WTC11 (cell line): Measurements from ENCODE around the gene XPNPEP1. TPM values are rescaled to one million over a fixed set of nuclear protein-coding genes. Genes with fewer than 3 reads are reported as not detected.
A peak's percentile ranks its signal among the peaks of the same experiment; 100 is the strongest.

ENCODE experiments used
- ATAC-seq: fragments of 200-7000 bp; cut with Tn5 transposase; 2 replicates; pipeline ENCODE4 v1.10.0; 2021; ENCODE audit warnings: mild to moderate bottlenecking, moderate library complexity
- CTCF ChIA-PET: fragments of 300-600 bp; sonication (Branson Sonifier 250); formaldehyde crosslinking; loops from one replicate; lab custom pipeline; 2021; ENCODE audit warnings: antibody characterized with exemption; lab: Charles Lee
- POLR2A ChIA-PET: fragments of 350-600 bp; sonication (Branson Sonifier 250); formaldehyde crosslinking; loops from one replicate; lab custom pipeline; 2021; ENCODE audit warnings: antibody characterized with exemption; lab: Charles Lee
- DNase-seq: peaks from one replicate; pipeline ENCODE4 v3.0.0; 2021; ENCODE audit warnings: low spot score
- H3K27ac Mint-ChIP-seq: 2 replicates; pipeline ENCODE4 v1.8.0; 2021; ENCODE audit warnings: mixed read lengths
- H3K27me3 Mint-ChIP-seq: 2 replicates; pipeline ENCODE4 v1.8.0; 2021; ENCODE audit warnings: low read depth, mild to moderate bottlenecking, moderate library complexity, mixed read lengths
- H3K36me3 Mint-ChIP-seq: 2 replicates; pipeline ENCODE4 v1.8.0; 2021; ENCODE audit warnings: mixed read lengths
- H3K4me1 Mint-ChIP-seq: 2 replicates; pipeline ENCODE4 v1.8.0; 2022; ENCODE audit warnings: mixed read lengths
- H3K4me3 Mint-ChIP-seq: 2 replicates; pipeline ENCODE4 v1.8.0; 2021; ENCODE audit warnings: mild to moderate bottlenecking, moderate library complexity, mixed read lengths
- H3K9me3 Mint-ChIP-seq: 2 replicates; pipeline ENCODE4 v1.8.0; 2021; ENCODE audit warnings: mixed read lengths
- ESRRA ChIP-seq: sonication (generic); formaldehyde crosslinking; IDR thresholded peaks from 2 replicates; pipeline ENCODE4 v1.8.1; 2022; ENCODE audit warnings: mild to moderate bottlenecking, missing genetic modification reagents, borderline replicate concordance
- FOXJ3 ChIP-seq: sonication (generic); formaldehyde crosslinking; IDR thresholded peaks from 2 replicates; pipeline ENCODE4 v1.9.0; 2021; ENCODE audit warnings: missing genetic modification reagents, mild to moderate bottlenecking, borderline replicate concordance
- FOXK1 ChIP-seq: sonication (generic); formaldehyde crosslinking; IDR thresholded peaks from 2 replicates; pipeline ENCODE4 v1.8.0; 2022; ENCODE audit warnings: mild to moderate bottlenecking, moderate library complexity, missing genetic modification reagents
- FOXP1 ChIP-seq: sonication (generic); formaldehyde crosslinking; IDR thresholded peaks from 2 replicates; pipeline ENCODE4 v1.8.0; 2022; ENCODE audit warnings: missing genetic modification reagents, mild to moderate bottlenecking, moderate library complexity, borderline replicate concordance
- JAZF1 ChIP-seq: fragments of 250-450 bp; sonication (Bioruptor Pico); IDR thresholded peaks from 2 replicates; pipeline ENCODE4 v1.9.0; 2021; ENCODE audit warnings: moderate library complexity, mild to moderate bottlenecking, inconsistent platforms
- KAT7 ChIP-seq: sonication (generic); formaldehyde crosslinking; IDR thresholded peaks from 2 replicates; pipeline ENCODE4 v1.8.1; 2023; ENCODE audit warnings: missing genetic modification reagents, mild to moderate bottlenecking, borderline replicate concordance
- RORB ChIP-seq: fragments of 250-450 bp; sonication (Bioruptor Pico); IDR thresholded peaks from 2 replicates; pipeline ENCODE4 v1.9.0; 2021; ENCODE audit warnings: mild to moderate bottlenecking
- TEAD1 ChIP-seq: sonication (generic); formaldehyde crosslinking; IDR thresholded peaks from 2 replicates; pipeline ENCODE4 v1.8.0; 2022; ENCODE audit warnings: mild to moderate bottlenecking, missing genetic modification reagents
- ZBTB21 ChIP-seq: sonication (generic); formaldehyde crosslinking; IDR thresholded peaks from 2 replicates; pipeline ENCODE4 v1.8.1; 2023; ENCODE audit warnings: mild to moderate bottlenecking, missing genetic modification reagents, borderline replicate concordance
- ZNF121 ChIP-seq: sonication (generic); formaldehyde crosslinking; IDR thresholded peaks from 2 replicates; pipeline ENCODE4 v1.8.0; 2023; ENCODE audit warnings: missing genetic modification reagents
- ZNF263 ChIP-seq: sonication (generic); formaldehyde crosslinking; IDR thresholded peaks from 2 replicates; pipeline ENCODE4 v1.8.1; 2022; ENCODE audit warnings: low read depth, mild to moderate bottlenecking, moderate library complexity, missing genetic modification reagents
- ZNF396 ChIP-seq: fragments of 250-450 bp; sonication (Bioruptor Pico); IDR thresholded peaks from 2 replicates; pipeline ENCODE4 v1.8.0; 2021; ENCODE audit warnings: mild to moderate bottlenecking, moderate library complexity, borderline replicate concordance
- total RNA-seq: library from RNA; stranded (reverse); gene quantifications from 3 replicates; pipeline ENCODE4 v1.2.3, GENCODE V29; 2021
- TF ChIP-seq, protein P1 (sequence below): sonication (generic); formaldehyde crosslinking; IDR thresholded peaks from 2 replicates; pipeline ENCODE4 v1.8.1; 2023; ENCODE audit warnings: mild to moderate bottlenecking, missing genetic modification reagents
- TF ChIP-seq, protein P2 (sequence below): sonication (generic); formaldehyde crosslinking; IDR thresholded peaks from 2 replicates; pipeline ENCODE4 v1.8.0; 2022; ENCODE audit warnings: missing genetic modification reagents
- TF ChIP-seq, protein P3 (sequence below): sonication (generic); formaldehyde crosslinking; IDR thresholded peaks from 2 replicates; pipeline ENCODE4 v1.8.1; 2022; ENCODE audit warnings: low read depth, missing genetic modification reagents, borderline replicate concordance
- TF ChIP-seq, protein P4 (sequence below): sonication (generic); formaldehyde crosslinking; IDR thresholded peaks from 2 replicates; pipeline ENCODE4 v1.8.1; 2022; ENCODE audit warnings: missing genetic modification reagents, borderline replicate concordance

The XPNPEP1 gene
- total RNA-seq, 1 experiment from 2014 or later, result 59.3 TPM

DNA sequence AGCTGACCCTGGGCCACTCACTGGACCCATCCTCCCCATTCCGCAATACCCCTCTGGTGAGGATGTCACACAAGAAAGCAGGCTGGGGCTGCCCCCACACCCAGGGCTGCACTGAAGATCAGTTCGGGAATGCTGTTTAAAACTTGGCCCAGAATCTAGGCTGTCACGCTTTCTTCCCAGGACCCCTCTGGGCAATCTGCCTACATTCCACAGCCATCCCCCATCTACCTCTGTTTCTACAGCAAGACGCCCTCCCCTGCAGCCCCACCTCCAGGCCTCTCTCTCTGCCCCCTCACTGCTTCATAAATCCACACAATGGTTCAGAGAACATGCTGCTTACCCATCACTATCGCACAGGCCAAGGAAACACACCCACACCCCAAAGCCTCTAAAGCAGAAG, 36.1 kb downstream of the XPNPEP1 start (continued):
- no peak for TF ChIP-seq ZBTB21

DNA sequence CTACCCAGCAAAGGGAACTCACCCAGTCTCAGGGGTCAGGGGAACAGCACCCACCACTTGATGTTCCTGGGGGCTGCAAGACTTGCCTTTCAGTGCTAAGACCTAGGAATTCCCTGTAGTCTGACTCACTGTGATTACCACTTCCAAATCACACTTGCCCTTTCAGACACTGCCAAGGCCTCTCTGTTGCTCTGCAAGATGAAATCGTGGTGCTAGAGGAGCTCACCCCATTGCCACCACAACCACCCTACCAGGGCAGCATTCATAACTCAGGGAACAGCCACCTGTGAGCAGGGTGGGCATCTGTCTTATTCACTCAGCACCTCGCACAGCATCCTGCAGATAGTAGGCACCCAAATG, 36.5 kb downstream of the XPNPEP1 start:
- ChIA-PET POLR2A (interaction anchor here (0.6 kb wide), 1 partner anchor 404 kb away, joined by 3 read pairs; no protein-coding TSS in a partner anchor), CTCF (no interaction called here)
- H3K36me3 Mint-ChIP-seq, result peaks cover 54% of the 10 kb centered on the region
- ATAC-seq (no peak), DNase-seq (no peak)
- no peaks in the 10 kb centered on the region; the same call in 1 of the 2 replicates for H3K27me3 Mint-ChIP-seq
- peak overlapping the region; percentile 53; the same call in 1 of the 2 replicates for H3K27ac Mint-ChIP-seq
- H3K4me3 Mint-ChIP-seq, result no peak overlapping the region
- H3K4me1 Mint-ChIP-seq, result peaks cover 16% of the 10 kb centered on the region
- TF ChIP-seq, protein P1, sequence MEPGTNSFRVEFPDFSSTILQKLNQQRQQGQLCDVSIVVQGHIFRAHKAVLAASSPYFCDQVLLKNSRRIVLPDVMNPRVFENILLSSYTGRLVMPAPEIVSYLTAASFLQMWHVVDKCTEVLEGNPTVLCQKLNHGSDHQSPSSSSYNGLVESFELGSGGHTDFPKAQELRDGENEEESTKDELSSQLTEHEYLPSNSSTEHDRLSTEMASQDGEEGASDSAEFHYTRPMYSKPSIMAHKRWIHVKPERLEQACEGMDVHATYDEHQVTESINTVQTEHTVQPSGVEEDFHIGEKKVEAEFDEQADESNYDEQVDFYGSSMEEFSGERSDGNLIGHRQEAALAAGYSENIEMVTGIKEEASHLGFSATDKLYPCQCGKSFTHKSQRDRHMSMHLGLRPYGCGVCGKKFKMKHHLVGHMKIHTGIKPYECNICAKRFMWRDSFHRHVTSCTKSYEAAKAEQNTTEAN (CRISPR knock-in tag), result no peak
- TF ChIP-seq FOXJ3 (CRISPR knock-in tag), result no peak
- TF ChIP-seq RORB (CRISPR knock-in tag), result no peak
- no peaks in the 10 kb centered on the region for H3K9me3 Mint-ChIP-seq

DNA sequence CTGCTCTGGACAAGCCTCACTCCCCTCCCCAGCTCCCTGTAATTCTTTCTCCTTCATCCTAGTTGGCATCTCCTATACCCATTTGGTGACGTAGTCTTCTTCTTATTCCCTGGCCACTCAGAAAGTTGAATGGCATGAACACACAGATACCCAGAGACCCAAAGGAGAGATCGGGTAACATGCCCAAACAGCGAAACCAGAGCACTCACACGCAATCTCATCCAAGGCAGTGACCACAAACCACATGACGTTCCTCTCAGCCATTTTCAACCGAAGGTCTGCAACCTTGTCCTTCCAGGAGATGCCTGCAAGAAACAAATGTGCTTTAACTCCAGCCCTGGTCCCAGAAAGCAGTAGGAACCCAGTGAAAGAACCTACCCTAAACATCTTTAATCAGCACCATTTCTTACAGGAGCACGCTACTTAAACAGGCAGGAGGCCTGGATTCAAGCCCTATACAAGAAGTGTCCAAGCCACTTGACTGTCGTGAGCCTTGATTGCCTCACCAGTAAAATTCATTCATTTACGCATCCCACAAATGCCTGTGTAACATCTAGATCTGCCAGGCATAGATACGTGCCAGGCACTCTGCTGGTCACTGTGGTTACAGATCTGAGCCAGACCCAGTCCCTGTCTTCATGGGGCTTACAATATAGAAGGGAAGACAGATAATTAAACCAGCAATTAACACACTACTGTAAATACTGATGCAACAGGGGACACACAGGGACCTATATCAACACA, 37.1 kb downstream of the XPNPEP1 start:
- ATAC-seq (no peak), DNase-seq (no peak)
- POLR2A ChIA-PET, result interaction anchor here (0.6 kb wide), 1 partner anchor 403 kb away, joined by 3 read pairs; no protein-coding TSS in a partner anchor
- Mint-ChIP-seq H3K9me3 (no peaks in the 10 kb centered on the region), H3K4me1 (peaks cover 16% of the 10 kb centered on the region), H3K27me3 (no peaks in the 10 kb centered on the region; the same call in 1 of the 2 replicates), H3K36me3 (peaks cover 48% of the 10 kb centered on the region), H3K4me3 (no peak overlapping the region), H3K27ac (no peak overlapping the region; the same call in 1 of the 2 replicates)
- CTCF ChIA-PET, result no interaction called here
- TF ChIP-seq TEAD1 (CRISPR knock-in tag), result no peak
- TF ChIP-seq, protein P2, sequence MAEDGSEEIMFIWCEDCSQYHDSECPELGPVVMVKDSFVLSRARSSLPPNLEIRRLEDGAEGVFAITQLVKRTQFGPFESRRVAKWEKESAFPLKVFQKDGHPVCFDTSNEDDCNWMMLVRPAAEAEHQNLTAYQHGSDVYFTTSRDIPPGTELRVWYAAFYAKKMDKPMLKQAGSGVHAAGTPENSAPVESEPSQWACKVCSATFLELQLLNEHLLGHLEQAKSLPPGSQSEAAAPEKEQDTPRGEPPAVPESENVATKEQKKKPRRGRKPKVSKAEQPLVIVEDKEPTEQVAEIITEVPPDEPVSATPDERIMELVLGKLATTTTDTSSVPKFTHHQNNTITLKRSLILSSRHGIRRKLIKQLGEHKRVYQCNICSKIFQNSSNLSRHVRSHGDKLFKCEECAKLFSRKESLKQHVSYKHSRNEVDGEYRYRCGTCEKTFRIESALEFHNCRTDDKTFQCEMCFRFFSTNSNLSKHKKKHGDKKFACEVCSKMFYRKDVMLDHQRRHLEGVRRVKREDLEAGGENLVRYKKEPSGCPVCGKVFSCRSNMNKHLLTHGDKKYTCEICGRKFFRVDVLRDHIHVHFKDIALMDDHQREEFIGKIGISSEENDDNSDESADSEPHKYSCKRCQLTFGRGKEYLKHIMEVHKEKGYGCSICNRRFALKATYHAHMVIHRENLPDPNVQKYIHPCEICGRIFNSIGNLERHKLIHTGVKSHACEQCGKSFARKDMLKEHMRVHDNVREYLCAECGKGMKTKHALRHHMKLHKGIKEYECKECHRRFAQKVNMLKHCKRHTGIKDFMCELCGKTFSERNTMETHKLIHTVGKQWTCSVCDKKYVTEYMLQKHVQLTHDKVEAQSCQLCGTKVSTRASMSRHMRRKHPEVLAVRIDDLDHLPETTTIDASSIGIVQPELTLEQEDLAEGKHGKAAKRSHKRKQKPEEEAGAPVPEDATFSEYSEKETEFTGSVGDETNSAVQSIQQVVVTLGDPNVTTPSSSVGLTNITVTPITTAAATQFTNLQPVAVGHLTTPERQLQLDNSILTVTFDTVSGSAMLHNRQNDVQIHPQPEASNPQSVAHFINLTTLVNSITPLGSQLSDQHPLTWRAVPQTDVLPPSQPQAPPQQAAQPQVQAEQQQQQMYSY (CRISPR knock-in tag), result no peak
- TF ChIP-seq ZNF263 (CRISPR knock-in tag), result no peak
- no peak for TF ChIP-seq FOXK1 (CRISPR knock-in tag)
- TF ChIP-seq ESRRA (CRISPR knock-in tag), result no peak
- TF ChIP-seq, protein P3, sequence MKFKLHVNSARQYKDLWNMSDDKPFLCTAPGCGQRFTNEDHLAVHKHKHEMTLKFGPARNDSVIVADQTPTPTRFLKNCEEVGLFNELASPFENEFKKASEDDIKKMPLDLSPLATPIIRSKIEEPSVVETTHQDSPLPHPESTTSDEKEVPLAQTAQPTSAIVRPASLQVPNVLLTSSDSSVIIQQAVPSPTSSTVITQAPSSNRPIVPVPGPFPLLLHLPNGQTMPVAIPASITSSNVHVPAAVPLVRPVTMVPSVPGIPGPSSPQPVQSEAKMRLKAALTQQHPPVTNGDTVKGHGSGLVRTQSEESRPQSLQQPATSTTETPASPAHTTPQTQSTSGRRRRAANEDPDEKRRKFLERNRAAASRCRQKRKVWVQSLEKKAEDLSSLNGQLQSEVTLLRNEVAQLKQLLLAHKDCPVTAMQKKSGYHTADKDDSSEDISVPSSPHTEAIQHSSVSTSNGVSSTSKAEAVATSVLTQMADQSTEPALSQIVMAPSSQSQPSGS (CRISPR knock-in tag), result no peak
- no peak for TF ChIP-seq ZNF396
- TF ChIP-seq, protein P4, sequence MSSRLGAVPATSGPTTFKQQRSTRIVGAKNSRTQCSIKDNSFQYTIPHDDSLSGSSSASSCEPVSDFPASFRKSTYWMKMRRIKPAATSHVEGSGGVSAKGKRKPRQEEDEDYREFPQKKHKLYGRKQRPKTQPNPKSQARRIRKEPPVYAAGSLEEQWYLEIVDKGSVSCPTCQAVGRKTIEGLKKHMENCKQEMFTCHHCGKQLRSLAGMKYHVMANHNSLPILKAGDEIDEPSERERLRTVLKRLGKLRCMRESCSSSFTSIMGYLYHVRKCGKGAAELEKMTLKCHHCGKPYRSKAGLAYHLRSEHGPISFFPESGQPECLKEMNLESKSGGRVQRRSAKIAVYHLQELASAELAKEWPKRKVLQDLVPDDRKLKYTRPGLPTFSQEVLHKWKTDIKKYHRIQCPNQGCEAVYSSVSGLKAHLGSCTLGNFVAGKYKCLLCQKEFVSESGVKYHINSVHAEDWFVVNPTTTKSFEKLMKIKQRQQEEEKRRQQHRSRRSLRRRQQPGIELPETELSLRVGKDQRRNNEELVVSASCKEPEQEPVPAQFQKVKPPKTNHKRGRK, result no peak
- TF ChIP-seq KAT7 (CRISPR knock-in tag), result no peak
- no peak for TF ChIP-seq FOXP1 (CRISPR knock-in tag)
- no peak for TF ChIP-seq ZNF121 (CRISPR knock-in tag)
- TF ChIP-seq JAZF1, result no peak
